NCI-H1105 treated with DMSO at 0.1 percent for 48 hours (cell line): ENCODE results near the gene SRRM2.

Experiments used
- DNase-seq: peaks from one replicate; lab custom pipeline; 2025; lab: John Stamatoyannopoulos, UW

The SRRM2 gene

GRCh38 chr16:2777231-2777902 lies 24.9 kb downstream of the SRRM2 start, which contains the start of gene ELOB:
ELOB (minus strand) TSS chr16:2777280; CDS start chr16:2777239, 41 bp downstream.
- peak; percentile 51 for DNase-seq

- no peak for DNase-seq
Measured at GRCh38 chr16:2777903-2778629, 25.6 kb downstream of the SRRM2 start.

GRCh38 chr16:2778630-2778958 lies 26.2 kb downstream of the SRRM2 start:
- no peak for DNase-seq

GRCh38 chr16:2779151-2779920 lies 26.9 kb downstream of the SRRM2 start:
- no peak for DNase-seq

- no peak for DNase-seq
Measured at GRCh38 chr16:2779978-2780898, 27.8 kb downstream of the SRRM2 start.

- DNase-seq: no peak
Measured at GRCh38 chr16:2782583-2783351, 30.3 kb downstream of the SRRM2 start.

GRCh38 chr16:2783581-2784357 lies 31.3 kb downstream of the SRRM2 start:
- no peak for DNase-seq

- no peak for DNase-seq
Measured at GRCh38 chr16:2784358-2785100, 32.1 kb downstream of the SRRM2 start.

- DNase-seq: peak; percentile 17
Measured at GRCh38 chr16:2785101-2785991, 32.9 kb downstream of the SRRM2 start.

- DNase-seq: no peak
Measured at GRCh38 chr16:2786061-2786825, 33.8 kb downstream of the SRRM2 start.

- DNase-seq: no peak
Measured at GRCh38 chr16:2786826-2787151, 34.4 kb downstream of the SRRM2 start.

- DNase-seq: no peak
Measured at GRCh38 chr16:2787406-2787805, 35.0 kb downstream of the SRRM2 start, which contains the start of gene PRSS33. PRSS33 (minus strand) TSS chr16:2787560; CDS start chr16:2786547, 1,013 bp downstream.

GRCh38 chr16:2787961-2788360 lies 35.5 kb downstream of the SRRM2 start:
- DNase-seq: no peak

- DNase-seq: no peak
Measured at GRCh38 chr16:2790631-2791030, 38.2 kb downstream of the SRRM2 start.

- DNase-seq: no peak
Measured at GRCh38 chr16:2791174-2791573, 38.7 kb downstream of the SRRM2 start.

GRCh38 chr16:2792940-2793339 lies 40.5 kb downstream of the SRRM2 start:
- no peak for DNase-seq

- DNase-seq: no peak
Measured at GRCh38 chr16:2795395-2796143, 43.1 kb downstream of the SRRM2 start.
